Measurements from ENCODE around the gene MAST3.
A peak's percentile ranks its signal among the peaks of the same experiment; 100 is the strongest.
"Not testable (repeated sequence)": the region's sequence is repeated elsewhere in the genome, so short reads cannot be mapped to it uniquely, and the experiment has no call there.

The MAST3 gene

DNA sequence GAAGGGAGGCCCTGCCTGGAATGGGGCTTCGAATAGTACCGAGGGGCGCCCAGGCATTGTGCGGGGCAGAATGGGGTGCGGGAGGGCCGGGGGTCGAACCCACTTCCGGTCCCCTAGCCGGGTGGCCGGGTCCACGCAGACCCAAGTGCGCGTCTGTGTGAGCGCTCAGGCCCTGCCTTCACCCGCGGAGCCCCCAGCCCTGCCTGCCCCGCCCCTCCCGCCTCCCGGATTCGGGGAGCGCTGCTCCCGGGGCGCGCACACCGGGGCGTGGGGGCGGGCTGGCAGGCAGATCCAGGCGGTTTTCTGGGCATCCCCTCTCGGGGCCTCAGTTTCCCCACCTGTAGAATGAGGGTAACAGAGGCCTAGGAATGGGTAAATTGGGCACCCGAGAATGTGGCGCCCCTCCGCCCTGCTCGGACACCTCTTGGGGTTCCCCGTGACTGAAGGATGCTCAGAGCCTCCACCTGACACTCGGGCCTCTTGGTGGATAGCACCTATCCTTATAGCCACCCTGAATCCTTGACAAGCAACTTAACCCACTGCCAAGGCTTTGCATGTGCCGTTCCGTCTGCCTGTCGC is 56.1 kb downstream of the MAST3 start:
- peak overlapping the region; percentile 56 to 84 (median 67) for H3K4me3 ChIP-seq
- peak overlapping the region; percentile 34 to 97 (median 93) for H3K27ac ChIP-seq

DNA sequence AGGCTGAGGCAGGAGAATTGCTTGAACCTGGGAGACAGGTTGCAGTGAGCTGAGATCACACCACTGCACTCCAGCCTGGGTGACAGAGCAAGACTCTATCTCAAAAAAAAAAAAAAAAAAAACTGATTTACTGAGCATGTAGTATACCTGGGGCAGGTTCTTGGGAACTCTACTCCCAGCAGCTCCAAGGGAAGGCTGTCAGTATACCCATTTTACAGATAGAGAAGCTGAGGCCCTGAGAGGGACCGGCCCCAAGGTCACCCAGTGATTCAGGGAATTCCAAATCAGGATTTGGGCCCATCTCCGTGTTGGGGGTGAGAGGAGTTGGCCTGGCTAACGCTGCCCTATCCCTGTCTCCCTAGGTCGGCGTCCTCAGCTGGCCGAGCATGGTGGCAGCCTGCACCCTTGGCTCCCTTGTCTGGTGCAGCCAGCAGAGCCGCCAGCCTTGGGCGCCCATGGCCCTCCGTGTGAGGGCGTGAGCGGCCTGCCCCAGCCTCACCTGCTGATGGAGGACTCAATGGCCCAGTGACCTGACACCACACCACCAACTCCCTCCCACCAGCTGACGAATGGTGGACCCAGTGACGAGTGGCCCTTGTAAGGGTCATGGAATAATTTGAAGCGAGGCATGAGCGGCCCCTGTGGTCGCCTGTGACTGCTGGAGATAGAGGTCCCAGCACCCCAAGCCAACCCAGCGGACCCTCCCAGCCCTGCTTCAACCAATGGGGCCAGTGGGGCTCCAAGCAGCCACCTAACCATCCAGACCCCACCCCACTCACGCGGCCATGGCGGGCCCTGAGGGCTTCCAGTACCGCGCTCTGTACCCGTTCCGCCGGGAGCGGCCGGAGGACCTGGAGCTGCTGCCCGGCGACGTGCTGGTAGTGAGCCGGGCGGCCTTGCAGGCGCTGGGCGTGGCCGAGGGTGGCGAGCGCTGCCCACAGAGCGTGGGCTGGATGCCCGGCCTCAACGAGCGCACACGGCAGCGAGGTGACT is 57.8 kb downstream of the MAST3 start:
- Histone ChIP-seq H3K27ac (peak overlapping the region in 8 of 21 experiments; percentile 5 to 91 (median 62)), H3K4me3 (no peak overlapping the region)

DNA sequence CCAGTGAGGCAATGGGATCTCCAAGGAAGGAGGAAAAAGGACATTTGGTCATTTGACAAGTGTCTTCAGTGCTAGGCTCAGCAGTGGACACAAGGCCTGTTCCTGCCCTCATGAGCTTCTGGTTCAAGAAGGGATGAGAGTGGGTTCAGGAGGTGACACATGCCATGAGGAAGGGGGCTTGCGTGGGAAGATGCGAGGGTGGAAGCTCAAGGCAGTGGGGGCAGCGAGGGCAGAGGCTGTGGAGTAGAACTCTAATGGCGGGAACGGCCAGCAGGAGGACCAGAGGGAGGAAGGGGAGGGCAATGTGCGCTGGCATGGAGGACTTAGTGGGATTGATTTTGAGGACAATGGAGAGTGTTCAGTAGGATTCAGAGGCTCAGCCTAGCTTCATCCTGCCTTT is 58.7 kb downstream of the MAST3 start:
- no peak overlapping the region for H3K4me3 ChIP-seq
- H3K27ac ChIP-seq: peak overlapping the region in 15 of 21 experiments; percentile 2 to 72 (median 49)

DNA sequence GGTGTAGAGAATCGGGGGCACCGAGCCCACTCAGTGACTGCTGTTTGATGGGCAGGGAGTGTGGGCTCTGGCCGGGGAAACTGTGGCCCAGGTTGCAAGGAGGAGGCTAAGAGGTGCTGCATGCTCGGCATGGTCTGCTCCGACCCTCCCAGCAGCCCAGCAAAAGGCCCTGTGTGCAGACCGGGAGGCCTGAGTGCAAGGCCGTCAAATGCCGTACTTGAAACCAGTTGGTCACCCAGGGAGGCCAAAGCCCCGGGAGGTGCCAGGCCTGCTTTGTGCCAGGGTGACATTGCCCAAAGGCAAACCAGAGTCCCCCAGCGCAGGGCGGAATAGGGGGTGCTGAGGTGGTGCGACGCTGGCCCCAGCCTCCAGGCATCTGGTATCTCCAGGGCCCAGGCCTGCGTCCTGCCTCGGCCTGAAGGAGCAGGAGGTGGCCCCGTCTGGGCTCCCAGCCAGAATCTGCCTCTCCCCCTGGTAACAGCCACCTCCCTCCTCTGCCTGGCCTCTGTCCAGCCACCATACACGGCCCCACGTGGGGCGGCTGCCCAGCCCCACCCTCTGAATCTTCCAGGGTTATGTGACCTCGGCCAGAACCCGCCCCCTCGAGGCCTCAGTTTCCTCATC is 59.4 kb downstream of the MAST3 start:
- peak overlapping the region in 18 of 21 experiments; percentile 2 to 74 (median 48) for H3K27ac ChIP-seq
- H3K4me3 ChIP-seq: no peak overlapping the region

DNA sequence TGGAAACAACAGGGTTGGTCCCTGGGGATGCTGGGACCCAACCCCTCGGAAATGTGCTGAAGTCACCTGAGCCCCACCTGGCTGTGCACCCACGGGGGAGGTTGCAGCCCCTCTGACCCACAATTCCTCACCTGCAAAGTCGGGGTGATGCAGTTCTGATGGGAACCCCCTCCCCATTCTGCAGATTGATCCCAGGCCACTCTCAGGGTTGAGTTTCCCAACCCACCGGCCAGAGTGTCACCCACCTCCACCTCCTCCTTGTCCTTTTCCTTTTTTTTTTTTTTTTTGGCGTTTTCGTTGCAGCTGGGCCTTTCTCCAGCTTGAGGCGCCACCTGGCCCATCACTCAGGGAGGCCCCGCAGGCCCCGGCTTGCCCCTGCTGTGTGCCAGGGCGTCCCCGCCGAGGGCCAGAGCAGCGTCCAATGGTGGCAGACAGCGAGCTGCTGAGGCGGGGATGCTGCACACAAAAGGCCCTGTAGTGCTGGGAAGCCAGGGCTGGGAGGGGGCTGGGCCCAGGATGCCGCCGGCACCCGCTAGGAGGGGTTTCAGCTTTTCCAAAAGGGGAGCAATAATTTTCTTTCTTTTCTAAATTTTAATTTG is 60.0 kb downstream of the MAST3 start:
- Histone ChIP-seq H3K4me3 (no peak overlapping the region), H3K27ac (peak overlapping the region in 18 of 21 experiments; percentile 2 to 74 (median 47))

DNA sequence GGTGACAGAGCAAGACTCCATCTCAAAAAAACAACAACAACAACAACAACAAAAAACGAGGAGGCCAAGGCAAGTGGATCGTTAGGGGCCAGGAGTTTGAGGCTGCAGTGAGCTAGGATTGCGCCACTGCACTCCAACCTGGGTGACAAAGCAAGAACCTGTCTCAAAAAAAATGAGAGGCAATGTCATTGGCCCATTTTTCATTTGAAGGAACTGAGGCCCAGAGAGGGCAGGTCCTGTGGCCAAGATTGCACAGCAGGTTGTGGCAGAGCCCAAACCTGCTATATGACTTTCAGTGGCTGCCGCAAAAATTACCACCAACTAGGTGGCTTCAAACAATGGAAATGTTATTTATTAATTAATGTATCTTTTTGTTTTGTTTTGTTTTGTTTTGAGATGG is 60.9 kb downstream of the MAST3 start:
- H3K27ac ChIP-seq: peak overlapping the region in 1 of 21 experiments; percentile 67
- H3K4me3 ChIP-seq: no peak overlapping the region

DNA sequence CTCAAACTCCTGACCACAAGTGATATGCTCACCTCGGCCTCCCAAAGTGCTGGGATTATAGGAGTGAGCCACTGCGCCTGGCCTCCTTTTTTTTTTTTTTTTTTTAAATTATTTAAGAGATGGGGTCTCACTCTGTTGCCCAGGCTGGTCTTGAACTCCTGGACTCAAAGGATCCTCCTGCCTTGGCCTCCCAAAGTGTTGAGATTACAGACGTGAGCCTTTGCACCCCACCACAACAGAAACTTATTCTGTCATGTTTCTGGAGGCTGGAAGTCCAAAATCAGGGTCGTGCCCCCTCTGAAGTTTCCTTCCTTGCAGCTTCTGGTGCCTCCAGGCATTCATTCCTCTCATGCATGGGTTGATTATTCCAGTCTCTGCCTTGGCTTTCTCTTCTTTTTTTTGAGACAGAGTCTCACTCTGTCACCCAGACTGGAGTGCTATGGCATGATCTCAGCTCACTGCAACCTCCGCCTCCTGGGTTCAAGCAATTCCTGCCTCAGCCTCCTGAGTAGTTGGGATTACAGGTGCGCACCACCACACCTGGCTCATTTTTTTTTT is 61.6 kb downstream of the MAST3 start:
- H3K27ac ChIP-seq, H3K4me3 ChIP-seq: not testable (repeated sequence)

DNA sequence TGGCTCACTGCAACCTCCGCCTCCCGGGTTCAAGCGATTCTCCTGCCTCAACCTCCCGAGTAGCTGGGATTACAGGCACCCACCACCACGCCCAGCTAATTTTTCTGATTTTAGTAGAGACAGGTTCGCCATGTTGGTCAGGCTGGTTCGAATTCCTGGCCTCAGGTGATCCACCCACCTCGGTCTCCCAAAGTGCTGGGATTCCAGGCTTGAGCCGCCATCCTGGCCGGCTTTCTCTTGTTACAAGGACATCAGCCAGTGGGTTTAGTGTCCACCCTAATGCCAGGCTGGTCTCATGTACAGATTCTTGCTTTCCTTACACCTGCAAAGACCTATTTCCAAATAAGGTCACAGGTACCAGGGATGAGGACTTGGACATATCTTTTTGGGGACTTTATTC is 62.2 kb downstream of the MAST3 start:
- H3K27ac ChIP-seq: peak overlapping the region in 1 of 21 experiments; percentile 13

DNA sequence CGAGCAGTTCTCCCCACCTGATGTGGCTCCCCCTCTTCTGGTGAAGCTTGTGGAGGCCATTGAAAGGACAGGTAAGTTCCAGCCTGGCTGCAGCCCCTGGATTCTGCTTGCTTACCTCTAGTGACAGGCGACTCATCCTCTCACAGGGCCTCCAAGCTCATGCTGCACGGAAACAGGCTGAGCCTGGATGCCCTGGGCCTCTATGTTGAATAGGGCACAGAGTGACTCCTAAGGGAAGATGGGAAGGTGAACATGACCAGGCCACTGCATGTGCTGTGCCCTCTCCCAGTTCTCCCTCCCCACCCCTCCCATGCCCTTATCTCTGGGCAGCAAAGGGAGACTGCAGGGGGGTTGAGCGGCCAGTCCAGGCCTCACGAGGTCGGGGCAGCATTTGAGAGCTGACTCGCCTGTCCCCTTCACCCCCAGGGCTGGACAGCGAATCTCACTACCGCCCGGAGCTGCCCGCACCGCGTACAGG is 63.0 kb downstream of the MAST3 start:
- peak overlapping the region; percentile 19 to 50 (median 31) for H3K4me3 ChIP-seq
- H3K27ac ChIP-seq: peak overlapping the region; percentile 40 to 93 (median 82)

More for the DNA sequence above, 62.2 kb downstream of the MAST3 start:
- H3K4me3 ChIP-seq: no peak overlapping the region

DNA sequence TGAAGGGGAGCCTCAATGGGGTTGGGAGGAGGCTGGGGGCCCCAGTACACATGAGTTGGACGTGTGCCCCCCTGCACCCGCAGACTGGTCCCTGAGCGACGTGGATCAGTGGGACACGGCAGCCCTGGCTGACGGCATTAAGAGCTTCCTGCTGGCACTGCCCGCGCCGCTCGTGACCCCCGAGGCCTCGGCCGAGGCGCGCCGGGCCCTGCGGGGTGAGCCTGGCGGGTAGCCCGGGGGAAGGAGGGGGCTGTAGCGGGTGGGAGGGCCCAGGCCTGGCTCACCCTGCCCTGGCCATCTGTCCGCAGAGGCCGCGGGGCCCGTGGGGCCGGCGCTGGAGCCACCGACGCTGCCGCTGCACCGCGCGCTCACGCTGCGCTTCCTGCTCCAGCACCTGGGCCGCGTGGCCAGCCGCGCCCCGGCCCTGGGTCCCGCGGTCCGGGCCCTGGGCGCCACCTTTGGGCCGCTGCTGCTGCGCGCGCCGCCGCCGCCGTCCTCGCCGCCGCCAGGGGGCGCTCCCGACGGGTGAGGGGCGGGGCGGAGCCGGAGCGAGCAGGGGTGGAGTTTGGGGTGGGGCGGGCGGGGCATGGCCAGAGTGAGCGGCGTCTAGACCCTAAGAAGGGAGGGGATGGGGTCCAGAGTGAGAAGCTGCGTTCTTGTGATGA is 63.5 kb downstream of the MAST3 start:
- peak overlapping the region; percentile 40 to 93 (median 82) for H3K27ac ChIP-seq
- H3K4me3 ChIP-seq: peak overlapping the region; percentile 19 to 50 (median 31)

DNA sequence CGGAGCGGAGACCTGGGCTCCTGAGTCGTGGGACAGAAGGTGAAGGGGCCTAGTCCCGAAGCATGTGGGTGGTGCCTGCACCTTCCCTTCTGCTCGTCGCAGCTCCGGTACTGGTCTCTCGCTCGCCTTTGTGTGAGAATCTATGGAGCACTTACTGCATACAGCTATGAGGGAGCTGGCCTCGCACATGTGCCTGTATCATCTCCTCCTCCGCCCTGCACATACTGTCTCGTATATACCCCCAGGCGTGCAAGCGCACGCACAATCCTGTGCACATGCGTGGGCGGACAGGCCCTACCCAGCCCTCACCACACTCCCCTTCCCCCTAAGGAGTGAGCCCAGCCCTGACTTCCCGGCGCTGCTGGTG is 64.0 kb downstream of the MAST3 start:
- Histone ChIP-seq H3K27ac (peak overlapping the region in 11 of 21 experiments; percentile 1 to 90 (median 54)), H3K4me3 (peak overlapping the region in 3 of 7 experiments; percentile 17 to 50 (median 45))

DNA sequence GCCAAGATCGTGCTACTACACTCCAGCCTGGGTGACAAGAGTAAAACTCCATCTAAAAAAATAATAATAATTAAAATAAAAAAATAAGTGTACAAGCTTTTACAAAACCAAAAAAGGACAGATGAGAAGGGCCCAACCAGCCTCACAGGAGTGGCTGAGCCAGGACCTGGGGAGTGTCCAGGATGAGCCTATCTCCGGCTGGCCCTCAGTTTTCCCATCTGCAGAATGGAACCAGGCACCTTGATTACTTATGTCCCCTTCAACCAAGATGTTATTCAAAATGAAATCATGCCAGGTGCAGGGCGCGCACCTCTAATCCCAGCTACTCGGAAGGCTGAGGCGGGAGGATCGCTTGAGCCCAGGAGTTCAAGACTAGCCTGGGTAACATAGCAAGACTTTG is 66.5 kb downstream of the MAST3 start:
- H3K27ac ChIP-seq: no peak overlapping the region

DNA sequence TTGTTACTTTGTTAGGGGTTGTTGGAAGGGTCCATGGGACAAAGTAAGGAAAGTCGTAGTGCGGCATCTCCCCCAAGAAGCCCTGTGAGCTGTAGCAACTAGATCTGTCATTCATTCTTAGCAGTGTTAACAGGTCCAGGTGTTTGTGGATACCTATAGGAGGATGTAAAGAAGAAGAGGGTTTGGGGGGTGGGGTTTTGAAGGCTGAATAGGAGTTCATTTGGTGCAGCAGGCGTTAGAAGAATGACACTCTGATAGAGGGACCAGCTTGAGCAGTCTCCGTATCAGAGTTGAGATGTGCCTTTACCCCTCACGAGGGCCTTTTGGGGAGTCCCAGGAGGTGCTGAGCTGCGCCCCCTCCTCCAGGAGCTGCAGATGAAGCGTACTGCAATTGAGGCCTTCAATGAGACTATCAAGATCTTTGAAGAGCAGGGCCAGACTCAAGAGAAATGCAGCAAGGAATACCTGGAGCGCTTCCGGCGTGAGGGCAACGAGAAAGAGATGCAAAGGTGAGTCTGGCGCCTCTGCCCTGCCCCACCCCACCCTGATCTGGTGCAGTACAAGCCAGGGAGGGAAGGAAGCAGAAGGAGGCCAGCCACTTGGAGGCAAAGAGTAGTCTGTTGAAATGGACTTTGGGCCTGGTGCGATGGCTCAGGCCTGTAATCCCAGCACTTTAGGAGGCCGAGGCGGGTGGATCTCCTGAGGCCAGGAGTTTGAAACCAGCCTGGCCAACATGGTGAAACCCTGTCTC is 68.4 kb downstream of the MAST3 start:
- H3K27ac ChIP-seq: no peak overlapping the region
- no peak overlapping the region for H3K4me3 ChIP-seq

More for the DNA sequence above, 66.5 kb downstream of the MAST3 start:
- H3K4me3 ChIP-seq: no peak overlapping the region

DNA sequence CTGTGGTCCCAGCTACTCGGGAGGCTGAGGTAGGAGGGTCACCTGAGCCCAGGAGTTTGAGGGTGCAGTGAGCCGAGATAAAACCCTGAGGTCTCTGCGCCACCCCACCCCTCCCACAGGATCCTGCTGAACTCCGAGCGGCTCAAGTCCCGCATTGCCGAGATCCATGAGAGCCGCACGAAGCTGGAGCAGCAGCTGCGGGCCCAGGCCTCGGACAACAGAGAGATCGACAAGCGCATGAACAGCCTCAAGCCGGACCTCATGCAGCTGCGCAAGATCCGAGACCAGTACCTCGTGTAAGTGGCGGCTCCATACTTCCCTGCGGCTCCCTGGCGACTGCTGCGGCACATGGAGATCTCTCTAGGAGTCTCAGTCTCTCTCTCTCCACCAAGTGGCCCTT is 69.4 kb downstream of the MAST3 start:
- Histone ChIP-seq H3K27ac (no peak overlapping the region), H3K4me3 (no peak overlapping the region)

DNA sequence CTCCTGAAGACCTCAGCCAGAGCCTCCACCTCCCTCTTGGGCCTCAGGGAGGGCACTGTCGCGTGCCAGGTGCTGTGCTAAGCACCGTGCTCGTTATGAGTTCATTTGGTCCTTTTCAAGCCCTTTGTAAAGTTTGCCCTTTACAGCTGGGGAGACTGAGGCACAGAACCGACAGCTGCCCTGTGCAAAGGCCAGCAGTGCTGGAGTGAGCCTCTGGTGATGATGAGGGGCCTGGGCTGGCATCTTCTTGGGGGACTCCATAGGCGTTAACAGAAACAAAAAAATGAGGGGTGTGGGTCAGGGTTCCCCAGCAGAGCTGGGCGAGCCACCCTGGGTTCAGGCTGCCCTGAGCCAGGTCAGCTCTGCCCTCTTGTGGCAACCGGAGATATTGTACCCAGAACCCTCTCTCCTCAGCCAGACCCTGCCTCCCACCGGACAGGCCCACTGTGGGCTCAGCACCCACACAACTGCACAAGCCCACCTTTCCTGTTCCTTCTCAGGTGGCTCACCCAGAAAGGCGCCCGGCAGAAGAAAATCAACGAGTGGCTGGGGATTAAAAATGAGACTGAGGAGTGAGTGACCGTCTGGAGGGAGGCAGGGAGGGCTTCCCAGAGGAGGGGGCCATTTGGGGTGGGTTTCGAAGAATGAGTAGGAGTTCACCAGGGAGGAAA is 70.5 kb downstream of the MAST3 start:
- Histone ChIP-seq H3K4me3 (no peak overlapping the region), H3K27ac (peak overlapping the region in 6 of 21 experiments; percentile 17 to 87 (median 24))

DNA sequence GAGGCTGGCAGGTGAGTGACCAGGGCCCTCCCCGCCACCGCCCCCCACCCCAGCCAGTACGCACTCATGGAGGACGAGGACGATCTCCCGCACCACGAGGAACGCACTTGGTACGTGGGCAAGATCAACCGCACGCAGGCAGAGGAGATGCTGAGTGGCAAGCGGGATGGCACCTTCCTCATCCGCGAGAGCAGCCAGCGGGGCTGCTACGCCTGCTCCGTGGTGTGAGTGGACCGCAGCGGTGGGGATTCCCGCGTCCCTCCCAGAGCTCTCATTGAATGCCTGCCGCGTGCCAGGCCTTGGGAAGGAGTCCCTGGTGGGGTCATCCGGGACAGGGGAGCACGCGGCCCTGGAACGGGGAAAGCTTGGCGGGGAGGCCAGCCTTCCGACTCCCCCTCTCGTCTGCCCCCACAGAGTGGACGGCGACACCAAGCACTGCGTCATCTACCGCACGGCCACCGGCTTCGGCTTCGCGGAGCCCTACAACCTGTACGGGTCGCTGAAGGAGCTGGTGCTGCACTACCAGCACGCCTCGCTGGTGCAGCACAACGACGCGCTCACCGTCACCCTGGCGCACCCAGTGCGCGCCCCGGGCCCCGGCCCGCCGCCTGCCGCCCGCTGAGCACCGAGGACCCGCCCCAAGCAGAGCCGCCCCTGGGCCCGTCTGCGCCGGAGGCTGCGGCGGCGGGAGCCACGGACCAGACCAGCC is 71.2 kb downstream of the MAST3 start:
- peak overlapping the region in 8 of 21 experiments; percentile 62 to 87 (median 79) for H3K27ac ChIP-seq
- H3K4me3 ChIP-seq: no peak overlapping the region

DNA sequence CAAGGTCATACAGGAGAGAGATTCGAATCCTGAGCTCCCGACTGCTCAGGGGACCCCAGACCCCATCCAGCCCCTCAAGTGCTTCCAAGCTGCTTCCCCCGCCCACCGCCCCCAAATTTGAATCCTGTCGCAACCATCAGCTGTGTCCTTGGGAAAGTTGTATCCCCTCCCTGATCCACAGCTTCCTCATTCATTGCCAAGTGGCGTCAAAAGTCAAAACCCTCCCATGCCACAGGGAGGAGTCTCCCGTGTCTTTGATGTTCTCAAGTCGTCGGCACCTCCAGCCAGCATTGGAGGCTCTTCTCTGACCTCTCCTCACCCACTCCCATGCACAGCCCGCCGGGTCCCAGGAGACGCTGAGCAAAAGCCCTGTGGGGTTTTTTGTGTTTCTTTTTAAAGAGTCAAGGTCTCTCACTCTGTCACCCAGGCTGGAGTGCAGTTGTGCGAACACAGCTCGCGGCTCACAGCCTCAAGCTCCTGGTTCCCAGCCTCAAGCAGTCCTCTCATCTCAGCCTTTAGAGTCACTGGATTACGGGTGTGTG is 73.2 kb downstream of the MAST3 start:
- Histone ChIP-seq H3K27ac (peak overlapping the region in 19 of 21 experiments; percentile 35 to 87 (median 68)), H3K4me3 (no peak overlapping the region)
